ENCODE measurements around the gene TXNDC17. TPM values are rescaled to one million over a fixed set of nuclear protein-coding genes. Genes with fewer than 3 reads are reported as not detected.

Gene TXNDC17
- total and polyA plus RNA-seq, 4 donors, result 33.1 to 255 (median 132) TPM

- Histone ChIP-seq H3K4me1 (ENCODE audit: control insufficient read depth in 5 of 5, insufficient read depth in 5 of 5, low read length in 5 of 5) (no peaks in the 10 kb centered on the region), H3K36me3 (ENCODE audit: control insufficient read depth in 4 of 4, insufficient read depth in 4 of 4, low read length in 4 of 4) (no peaks in the 10 kb centered on the region), H3K4me3 (no peak overlapping the region), H3K9me3 (ENCODE audit: control insufficient read depth in 4 of 4, insufficient read depth in 3 of 4, low read length in 3 of 4) (no peaks in the 10 kb centered on the region), H3K27ac (ENCODE audit: low read depth in 1 of 2, low read length in 1 of 2) (no peak overlapping the region), H3K27me3 (ENCODE audit: control insufficient read depth in 3 of 3, insufficient read depth in 3 of 3, low read length in 2 of 3) (no peaks in the 10 kb centered on the region), H3K9ac (ENCODE audit: insufficient read depth in 1 of 2, low read length in 2 of 2) (no peak overlapping the region)
- TF ChIP-seq, protein P1, sequence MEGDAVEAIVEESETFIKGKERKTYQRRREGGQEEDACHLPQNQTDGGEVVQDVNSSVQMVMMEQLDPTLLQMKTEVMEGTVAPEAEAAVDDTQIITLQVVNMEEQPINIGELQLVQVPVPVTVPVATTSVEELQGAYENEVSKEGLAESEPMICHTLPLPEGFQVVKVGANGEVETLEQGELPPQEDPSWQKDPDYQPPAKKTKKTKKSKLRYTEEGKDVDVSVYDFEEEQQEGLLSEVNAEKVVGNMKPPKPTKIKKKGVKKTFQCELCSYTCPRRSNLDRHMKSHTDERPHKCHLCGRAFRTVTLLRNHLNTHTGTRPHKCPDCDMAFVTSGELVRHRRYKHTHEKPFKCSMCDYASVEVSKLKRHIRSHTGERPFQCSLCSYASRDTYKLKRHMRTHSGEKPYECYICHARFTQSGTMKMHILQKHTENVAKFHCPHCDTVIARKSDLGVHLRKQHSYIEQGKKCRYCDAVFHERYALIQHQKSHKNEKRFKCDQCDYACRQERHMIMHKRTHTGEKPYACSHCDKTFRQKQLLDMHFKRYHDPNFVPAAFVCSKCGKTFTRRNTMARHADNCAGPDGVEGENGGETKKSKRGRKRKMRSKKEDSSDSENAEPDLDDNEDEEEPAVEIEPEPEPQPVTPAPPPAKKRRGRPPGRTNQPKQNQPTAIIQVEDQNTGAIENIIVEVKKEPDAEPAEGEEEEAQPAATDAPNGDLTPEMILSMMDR (IDR thresholded peaks at IDR 0.05; ENCODE audit: control extremely low read depth, extremely low read depth), result no peak
- WGBS, 2 donors, result 83 to 84% methylated on average over 11 of the region's 11 CpGs
- DNase-seq, result no peak
- ATAC-seq (ENCODE audit: insufficient read depth, low FRiP score), result no peak
These were observed 34.5 kb downstream of the TXNDC17 start for GRCh38 chr17:6675201-6675825.

GRCh38 chr17:6676802-6677157 lies 35.9 kb downstream of the TXNDC17 start:
- H3K9ac ChIP-seq (ENCODE audit: insufficient read depth in 1 of 2, low read length in 2 of 2), result no peak overlapping the region
- no peak for ATAC-seq (ENCODE audit: insufficient read depth, low FRiP score)
- H3K4me1 ChIP-seq (ENCODE audit: control insufficient read depth in 5 of 5, insufficient read depth in 5 of 5, low read length in 5 of 5), result no peaks in the 10 kb centered on the region
- no peak for DNase-seq
- H3K4me3 ChIP-seq, result no peak overlapping the region
- TF ChIP-seq, protein P1 (IDR thresholded peaks at IDR 0.05; ENCODE audit: control extremely low read depth, extremely low read depth), result no peak
- no peaks in the 10 kb centered on the region for H3K36me3 ChIP-seq (ENCODE audit: control insufficient read depth in 4 of 4, insufficient read depth in 4 of 4, low read length in 4 of 4)
- H3K27ac ChIP-seq (ENCODE audit: low read depth in 1 of 2, low read length in 1 of 2), result no peak overlapping the region
- 67% methylated on average over 6 of the region's 6 CpGs for WGBS, 2 donors
- H3K27me3 ChIP-seq (ENCODE audit: control insufficient read depth in 3 of 3, insufficient read depth in 3 of 3, low read length in 2 of 3), result no peaks in the 10 kb centered on the region
- no peaks in the 10 kb centered on the region for H3K9me3 ChIP-seq (ENCODE audit: control insufficient read depth in 4 of 4, insufficient read depth in 3 of 4, low read length in 3 of 4)

DNA sequence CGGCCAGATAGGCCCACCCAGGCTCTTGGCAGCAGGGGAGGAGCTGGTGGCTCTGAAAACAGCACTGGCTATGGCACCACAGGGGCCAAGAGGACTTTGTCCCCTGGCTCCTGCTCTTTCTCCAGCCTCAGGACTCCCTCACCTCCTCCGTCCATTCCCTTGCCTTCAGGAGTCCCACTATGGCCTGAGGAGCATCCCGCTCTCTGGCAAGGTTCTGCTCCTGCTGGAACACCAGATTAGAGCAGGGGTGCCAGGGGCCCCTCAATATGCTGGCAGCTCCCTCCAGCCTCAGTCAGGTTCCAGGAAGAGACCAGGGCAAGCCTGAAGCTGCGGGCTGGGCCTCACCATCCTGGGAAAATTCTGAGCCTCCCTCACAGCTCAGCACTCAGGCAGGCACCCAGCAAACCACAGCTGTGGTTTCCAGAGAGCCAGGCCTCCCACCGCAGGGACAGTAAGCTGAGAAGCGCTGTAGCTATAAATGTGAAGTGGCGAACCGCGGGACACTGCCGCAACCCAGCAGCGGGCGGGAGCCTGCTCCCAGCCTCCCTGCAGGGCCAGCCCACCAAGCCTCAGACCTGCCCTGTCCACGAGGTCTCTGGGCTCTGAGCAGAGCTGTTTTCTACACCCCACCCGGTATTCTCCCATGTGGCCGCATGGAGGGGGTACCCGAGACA lies 36.4 kb downstream of the TXNDC17 start:
- Histone ChIP-seq H3K27ac (ENCODE audit: low read depth in 1 of 2, low read length in 1 of 2) (no peak overlapping the region), H3K27me3 (ENCODE audit: control insufficient read depth in 3 of 3, insufficient read depth in 3 of 3, low read length in 2 of 3) (no peaks in the 10 kb centered on the region), H3K9me3 (ENCODE audit: control insufficient read depth in 4 of 4, insufficient read depth in 3 of 4, low read length in 3 of 4) (no peaks in the 10 kb centered on the region), H3K36me3 (ENCODE audit: control insufficient read depth in 4 of 4, insufficient read depth in 4 of 4, low read length in 4 of 4) (no peaks in the 10 kb centered on the region), H3K9ac (ENCODE audit: insufficient read depth in 1 of 2, low read length in 2 of 2) (no peak overlapping the region), H3K4me3 (no peak overlapping the region), H3K4me1 (ENCODE audit: control insufficient read depth in 5 of 5, insufficient read depth in 5 of 5, low read length in 5 of 5) (no peaks in the 10 kb centered on the region)
- 34 to 56% methylated on average over 16 of the region's 16 CpGs for WGBS, 2 donors
- no peak for DNase-seq
- no peak for ATAC-seq (ENCODE audit: insufficient read depth, low FRiP score)
- TF ChIP-seq, protein P1 (IDR thresholded peaks at IDR 0.05; ENCODE audit: control extremely low read depth, extremely low read depth), result no peak
